ENCODE measurements around the gene KIRREL3.
"Not testable (repeated sequence)": the region's sequence is repeated elsewhere in the genome, so short reads cannot be mapped to it uniquely, and the experiment has no call there.

The KIRREL3 gene

DNA sequence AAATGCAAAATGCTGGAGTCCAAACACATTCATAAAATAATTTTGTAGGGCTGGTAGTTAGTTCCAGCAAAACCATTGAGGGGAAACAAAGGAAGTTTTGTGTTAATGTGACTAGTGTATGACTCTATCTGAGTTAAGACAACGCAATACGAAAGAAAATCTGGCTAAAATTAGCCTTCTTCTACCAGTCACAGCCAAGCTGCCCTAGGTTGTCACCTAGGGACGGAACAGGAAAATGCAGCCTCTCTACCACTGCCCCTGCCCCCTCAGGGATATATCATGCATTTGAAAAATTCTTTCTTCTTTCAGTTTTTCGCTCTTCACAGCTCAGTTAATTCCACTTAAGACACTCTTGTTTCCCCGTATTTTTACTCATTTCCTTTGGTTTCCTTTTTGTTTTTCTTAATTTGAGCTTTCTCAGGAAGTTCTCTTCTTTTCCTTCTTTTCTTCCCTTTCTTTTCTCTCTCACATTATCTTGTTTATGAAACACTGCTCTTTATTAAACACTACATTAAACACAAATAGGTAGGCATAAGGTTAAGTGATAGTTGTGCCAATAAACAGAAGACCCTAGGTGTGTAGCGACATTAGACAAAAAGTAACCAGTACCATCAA lies 30.6 kb downstream of the KIRREL3 start:
- Histone ChIP-seq H3K27ac (ENCODE audit: low read depth, low read length) (no peak overlapping the region), H3K36me3 (ENCODE audit: control insufficient read depth, insufficient read depth, low read length) (no peaks in the 10 kb centered on the region), H3K4me1 (ENCODE audit: control insufficient read depth, insufficient read depth, low read length) (no peaks in the 10 kb centered on the region), H3K9ac (ENCODE audit: low read length) (no peak overlapping the region), H3K4me3 (ENCODE audit: low read length) (no peak overlapping the region), H3K27me3 (ENCODE audit: control insufficient read depth, insufficient read depth, low read length) (no peaks in the 10 kb centered on the region)

GRCh38 chr11:126968915-126969314 lies 31.7 kb downstream of the KIRREL3 start:
- Histone ChIP-seq H3K9ac (ENCODE audit: low read length) (no peak overlapping the region), H3K36me3 (ENCODE audit: control insufficient read depth, insufficient read depth, low read length) (no peaks in the 10 kb centered on the region), H3K4me3 (ENCODE audit: low read length) (no peak overlapping the region), H3K27ac (ENCODE audit: low read depth, low read length) (no peak overlapping the region), H3K27me3 (ENCODE audit: control insufficient read depth, insufficient read depth, low read length) (no peaks in the 10 kb centered on the region), H3K4me1 (ENCODE audit: control insufficient read depth, insufficient read depth, low read length) (no peaks in the 10 kb centered on the region)

- Histone ChIP-seq H3K4me1 (ENCODE audit: control insufficient read depth, insufficient read depth, low read length) (no peaks in the 10 kb centered on the region), H3K36me3 (ENCODE audit: control insufficient read depth, insufficient read depth, low read length) (no peaks in the 10 kb centered on the region), H3K4me3 (ENCODE audit: low read length) (no peak overlapping the region), H3K9ac (ENCODE audit: low read length) (no peak overlapping the region), H3K27ac (ENCODE audit: low read depth, low read length) (no peak overlapping the region), H3K27me3 (ENCODE audit: control insufficient read depth, insufficient read depth, low read length) (no peaks in the 10 kb centered on the region)
These were observed 35.2 kb downstream of the KIRREL3 start for GRCh38 chr11:126965331-126965730.

- no peaks in the 10 kb centered on the region for H3K27me3 ChIP-seq (ENCODE audit: control insufficient read depth, insufficient read depth, low read length)
- no peak overlapping the region for H3K27ac ChIP-seq (ENCODE audit: low read depth, low read length)
- no peak overlapping the region for H3K4me3 ChIP-seq (ENCODE audit: low read length)
- no peak overlapping the region for H3K9ac ChIP-seq (ENCODE audit: low read length)
- H3K4me1 ChIP-seq (ENCODE audit: control insufficient read depth, insufficient read depth, low read length), result no peaks in the 10 kb centered on the region
- H3K36me3 ChIP-seq (ENCODE audit: control insufficient read depth, insufficient read depth, low read length), result no peaks in the 10 kb centered on the region
These were observed 36.8 kb downstream of the KIRREL3 start for GRCh38 chr11:126963603-126964363.

DNA sequence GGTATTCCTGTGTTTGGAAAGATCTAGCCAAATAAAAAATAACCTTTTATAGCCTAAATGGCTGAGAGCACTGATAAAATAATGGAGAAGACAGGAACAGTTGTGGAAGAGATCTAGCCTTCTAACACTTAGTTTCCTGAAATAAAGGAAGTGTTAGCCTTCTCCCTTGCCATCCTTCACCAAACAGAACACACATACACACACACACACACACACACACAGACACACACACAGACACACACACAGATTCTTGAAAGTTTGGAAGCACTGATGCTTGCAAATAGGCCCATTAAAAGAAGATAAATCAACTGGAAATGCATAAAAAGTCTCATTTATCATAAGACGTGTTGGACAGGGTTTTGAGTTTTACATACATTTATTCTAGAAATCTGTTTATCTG lies 37.5 kb downstream of the KIRREL3 start:
- H3K4me1 ChIP-seq (ENCODE audit: control insufficient read depth, insufficient read depth, low read length), result no peaks in the 10 kb centered on the region
- no peaks in the 10 kb centered on the region for H3K36me3 ChIP-seq (ENCODE audit: control insufficient read depth, insufficient read depth, low read length)
- H3K27me3 ChIP-seq (ENCODE audit: control insufficient read depth, insufficient read depth, low read length), result no peaks in the 10 kb centered on the region
- no peak overlapping the region for H3K9ac ChIP-seq (ENCODE audit: low read length)
- H3K27ac ChIP-seq (ENCODE audit: low read depth, low read length), result no peak overlapping the region
- H3K4me3 ChIP-seq (ENCODE audit: low read length), result no peak overlapping the region

- H3K9ac ChIP-seq (ENCODE audit: low read length), result no peak overlapping the region
- H3K27me3 ChIP-seq (ENCODE audit: control insufficient read depth, insufficient read depth, low read length), result no peaks in the 10 kb centered on the region
- H3K27ac ChIP-seq (ENCODE audit: low read depth, low read length), result no peak overlapping the region
- no peak overlapping the region for H3K4me3 ChIP-seq (ENCODE audit: low read length)
- H3K36me3 ChIP-seq (ENCODE audit: control insufficient read depth, insufficient read depth, low read length), result no peaks in the 10 kb centered on the region
- no peaks in the 10 kb centered on the region for H3K4me1 ChIP-seq (ENCODE audit: control insufficient read depth, insufficient read depth, low read length)
These were observed 40.9 kb downstream of the KIRREL3 start for GRCh38 chr11:126959700-126960099.

- Histone ChIP-seq H3K27me3 (ENCODE audit: control insufficient read depth, insufficient read depth, low read length) (no peaks in the 10 kb centered on the region), H3K36me3 (ENCODE audit: control insufficient read depth, insufficient read depth, low read length) (no peaks in the 10 kb centered on the region), H3K4me1 (ENCODE audit: control insufficient read depth, insufficient read depth, low read length) (no peaks in the 10 kb centered on the region), H3K9ac (ENCODE audit: low read length) (no peak overlapping the region), H3K27ac (ENCODE audit: low read depth, low read length) (no peak overlapping the region), H3K4me3 (ENCODE audit: low read length) (no peak overlapping the region)
These were observed 43.9 kb downstream of the KIRREL3 start for GRCh38 chr11:126956635-126957034.

DNA sequence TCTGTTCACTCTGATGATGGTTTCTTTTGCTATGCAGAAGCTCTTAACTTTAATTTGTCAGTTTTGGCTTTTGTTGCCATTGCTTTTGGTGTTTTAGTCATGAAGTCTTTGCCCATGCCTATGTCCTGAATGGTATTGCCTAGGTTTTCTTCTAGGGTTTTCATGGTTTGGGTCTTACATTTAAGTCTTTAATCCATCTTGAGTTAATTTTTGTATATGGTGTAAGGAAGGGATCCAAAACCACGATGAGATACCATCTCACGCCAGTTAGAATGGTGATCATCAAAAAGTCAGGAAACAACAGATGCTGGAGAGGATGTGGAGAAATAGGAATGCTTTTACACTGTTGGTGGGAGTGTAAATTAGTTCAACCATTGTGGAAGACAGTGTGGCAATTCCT lies 48.0 kb downstream of the KIRREL3 start:
- not testable (repeated sequence) for H3K27ac ChIP-seq (ENCODE audit: low read depth, low read length); H3K4me3 ChIP-seq (ENCODE audit: low read length); H3K27me3 ChIP-seq (ENCODE audit: control insufficient read depth, insufficient read depth, low read length); H3K36me3 ChIP-seq (ENCODE audit: control insufficient read depth, insufficient read depth, low read length); H3K4me1 ChIP-seq (ENCODE audit: control insufficient read depth, insufficient read depth, low read length); H3K9ac ChIP-seq (ENCODE audit: low read length)

DNA sequence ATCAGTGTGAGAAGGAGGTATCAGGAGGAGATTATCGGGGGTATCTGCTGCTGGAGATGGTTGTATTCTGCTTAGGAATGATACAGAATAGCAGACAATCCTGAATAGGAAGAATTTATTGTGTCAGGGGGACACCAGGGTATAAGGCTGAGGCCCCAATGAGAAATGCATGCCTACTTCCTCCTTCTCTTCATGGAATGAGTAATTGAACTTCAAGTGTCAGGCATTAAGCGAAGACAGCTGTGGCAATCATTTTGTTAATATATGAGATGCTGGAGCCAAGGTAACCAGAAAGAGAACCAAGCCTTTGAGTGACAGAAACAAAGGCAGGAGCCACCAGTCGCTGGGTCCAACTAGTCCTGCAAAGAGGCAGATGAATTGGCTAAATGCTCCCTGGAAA lies 49.1 kb downstream of the KIRREL3 start:
- Histone ChIP-seq H3K36me3 (ENCODE audit: control insufficient read depth, insufficient read depth, low read length) (no peaks in the 10 kb centered on the region), H3K4me1 (ENCODE audit: control insufficient read depth, insufficient read depth, low read length) (no peaks in the 10 kb centered on the region), H3K4me3 (ENCODE audit: low read length) (no peak overlapping the region), H3K27ac (ENCODE audit: low read depth, low read length) (no peak overlapping the region), H3K9ac (ENCODE audit: low read length) (no peak overlapping the region), H3K27me3 (ENCODE audit: control insufficient read depth, insufficient read depth, low read length) (no peaks in the 10 kb centered on the region)

DNA sequence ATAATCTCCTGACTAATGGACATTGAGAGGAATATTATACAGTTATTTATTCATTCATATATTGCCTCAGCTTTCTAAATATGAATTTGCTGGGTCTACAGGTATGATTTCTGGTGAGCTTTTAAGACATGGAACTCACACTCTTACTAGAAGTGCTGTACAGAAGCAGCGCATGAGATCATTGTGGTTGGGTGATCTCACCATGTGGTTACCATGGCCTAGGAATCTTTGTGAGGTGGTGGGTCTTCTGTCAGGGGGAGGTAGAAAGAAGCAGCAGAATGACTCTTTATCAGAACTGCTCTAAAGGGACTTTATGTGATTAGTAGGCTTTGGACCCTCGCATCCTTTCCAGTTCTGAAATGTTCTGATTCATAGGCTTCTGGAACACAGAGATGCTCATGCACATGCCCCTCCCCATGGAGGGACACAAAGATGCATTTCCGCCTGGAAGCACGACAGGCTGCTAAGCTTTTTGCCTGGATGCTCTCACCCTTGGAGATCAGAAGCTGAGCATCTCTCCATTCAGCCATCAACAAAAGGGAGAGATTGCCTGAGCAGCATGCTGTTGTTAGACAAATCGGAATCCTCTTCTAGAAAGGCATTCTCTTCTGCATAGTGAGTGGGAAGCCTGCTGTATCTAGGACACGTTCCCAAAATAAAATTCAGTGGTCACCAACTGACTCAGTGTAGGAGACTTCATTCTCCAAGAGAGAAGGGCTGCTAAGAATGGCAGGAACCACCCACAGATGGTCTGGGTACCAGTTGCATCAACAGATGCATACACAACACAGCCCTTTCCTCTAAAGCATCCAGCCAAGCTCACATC lies 51.3 kb downstream of the KIRREL3 start:
- Histone ChIP-seq H3K36me3 (ENCODE audit: control insufficient read depth, insufficient read depth, low read length) (no peaks in the 10 kb centered on the region), H3K27me3 (ENCODE audit: control insufficient read depth, insufficient read depth, low read length) (no peaks in the 10 kb centered on the region), H3K9ac (ENCODE audit: low read length) (no peak overlapping the region), H3K4me1 (ENCODE audit: control insufficient read depth, insufficient read depth, low read length) (no peaks in the 10 kb centered on the region), H3K4me3 (ENCODE audit: low read length) (no peak overlapping the region), H3K27ac (ENCODE audit: low read depth, low read length) (no peak overlapping the region)

DNA sequence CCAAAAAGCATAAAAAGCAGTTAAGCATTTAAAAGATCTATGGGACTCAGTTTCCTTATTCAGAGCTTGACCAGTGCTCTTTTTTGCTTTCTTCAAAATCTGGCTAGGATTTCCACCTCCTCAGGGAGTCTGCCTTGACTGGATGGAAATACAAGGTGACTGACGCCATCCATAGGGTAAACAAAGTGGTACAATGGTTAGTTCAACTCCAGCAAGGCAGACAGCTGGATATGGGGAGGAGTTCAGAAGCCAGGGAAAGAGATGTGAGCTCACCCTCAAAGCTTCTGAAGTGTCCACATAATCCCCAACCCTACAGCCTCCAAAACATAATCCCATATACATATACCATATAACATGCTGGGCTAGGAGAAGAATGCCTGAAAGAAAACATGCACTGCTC lies 52.0 kb downstream of the KIRREL3 start:
- no peak overlapping the region for H3K27ac ChIP-seq (ENCODE audit: low read depth, low read length)
- H3K36me3 ChIP-seq (ENCODE audit: control insufficient read depth, insufficient read depth, low read length), result no peaks in the 10 kb centered on the region
- no peak overlapping the region for H3K4me3 ChIP-seq (ENCODE audit: low read length)
- H3K4me1 ChIP-seq (ENCODE audit: control insufficient read depth, insufficient read depth, low read length), result no peaks in the 10 kb centered on the region
- no peaks in the 10 kb centered on the region for H3K27me3 ChIP-seq (ENCODE audit: control insufficient read depth, insufficient read depth, low read length)
- H3K9ac ChIP-seq (ENCODE audit: low read length), result no peak overlapping the region

DNA sequence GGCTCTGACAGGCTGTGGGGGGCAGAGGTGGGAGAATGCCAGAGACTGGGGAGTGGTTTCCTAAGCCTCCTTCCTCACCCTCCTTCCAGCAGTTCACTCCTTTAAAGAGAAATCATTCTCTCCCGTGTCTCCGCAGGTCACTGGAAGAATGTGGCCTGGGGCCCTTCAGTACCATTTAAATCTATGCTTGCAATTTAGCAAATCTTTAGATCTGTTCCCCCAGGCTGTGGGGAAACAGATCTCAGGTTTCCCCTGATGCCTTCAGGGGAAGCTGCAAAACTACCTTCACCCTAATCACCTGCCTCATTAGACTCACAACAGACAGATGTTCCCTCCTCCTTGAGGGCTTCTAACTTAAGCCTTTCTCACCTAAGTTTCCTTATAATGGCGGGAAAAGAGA lies 55.3 kb downstream of the KIRREL3 start:
- Histone ChIP-seq H3K9ac (ENCODE audit: low read length) (no peak overlapping the region), H3K27ac (ENCODE audit: low read depth, low read length) (no peak overlapping the region), H3K27me3 (ENCODE audit: control insufficient read depth, insufficient read depth, low read length) (no peaks in the 10 kb centered on the region), H3K4me3 (ENCODE audit: low read length) (no peak overlapping the region), H3K4me1 (ENCODE audit: control insufficient read depth, insufficient read depth, low read length) (no peaks in the 10 kb centered on the region), H3K36me3 (ENCODE audit: control insufficient read depth, insufficient read depth, low read length) (no peaks in the 10 kb centered on the region)

Measured in rectal smooth muscle tissue (tissue), 1 donor.